Activated CD4-positive, alpha-beta T cell treated with anti-CD3 and anti-CD28 coated beads, Interleukin-2, amount 50 U/mL, for 16 hours (primary cell): ENCODE data around the gene CD58.
A peak's percentile ranks its signal among the peaks of the same experiment; 100 is the strongest.
"Not testable (repeated sequence)": the region's sequence is repeated elsewhere in the genome, so short reads cannot be mapped to it uniquely, and the experiment has no call there.

Source experiments
- DNase-seq: peaks from one replicate; pipeline ENCODE4 v3.0.0-alpha.2; 2020

The CD58 gene

GRCh38 chr1:116569776-116570357 lies 959 bp downstream of the CD58 start:
- peak; percentile 78 for DNase-seq

DNA sequence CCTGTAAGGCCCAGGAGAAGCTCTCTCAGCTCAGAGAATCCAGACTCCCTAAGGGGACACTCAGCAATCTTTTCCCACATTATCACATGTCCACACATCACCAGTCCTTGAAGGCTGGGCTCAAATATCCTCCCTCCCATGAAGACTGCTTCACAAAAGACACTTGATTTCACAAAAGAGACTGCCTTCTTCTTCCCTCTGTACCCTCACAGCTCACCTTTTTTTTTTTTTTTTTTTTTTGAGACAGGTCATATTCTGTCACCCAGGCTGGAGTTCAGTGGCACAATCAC lies 1.5 kb downstream of the CD58 start:
- DNase-seq: no peak

DNA sequence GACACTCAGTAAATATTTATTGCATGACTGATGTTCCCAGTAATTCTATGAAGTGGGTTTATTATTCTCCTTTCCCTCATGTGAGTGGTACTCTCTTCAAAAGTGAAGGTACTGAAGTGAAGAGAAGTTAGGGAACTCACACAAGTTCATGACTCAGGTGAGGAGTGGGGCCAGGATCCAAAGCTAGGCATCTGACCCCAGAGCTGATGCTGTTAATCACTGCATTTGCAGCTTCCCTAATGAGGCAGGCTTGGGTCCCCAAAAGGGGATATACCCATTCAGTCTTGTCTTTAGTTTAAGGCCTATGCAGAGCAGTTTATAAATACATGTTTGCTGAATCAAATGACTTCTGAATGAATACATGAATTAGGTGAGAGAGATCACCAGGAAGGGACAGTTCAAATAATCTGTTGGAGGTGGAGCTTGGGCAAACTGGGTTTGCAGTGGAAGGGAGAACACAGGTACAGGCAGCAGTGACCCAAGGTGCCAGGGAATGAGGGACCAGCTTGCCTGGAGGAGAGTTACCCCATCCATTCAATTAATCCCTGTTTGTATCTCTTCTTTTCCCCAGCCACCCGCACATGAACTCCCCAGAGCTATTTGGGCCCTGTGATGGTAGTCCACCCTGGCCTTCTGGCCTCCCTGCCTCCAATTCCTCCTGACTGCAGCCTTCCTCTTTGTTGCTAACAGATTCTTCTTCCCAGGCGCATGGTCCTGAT lies 2.0 kb downstream of the CD58 start:
- no peak for DNase-seq

GRCh38 chr1:116567790-116568661 lies 2.8 kb downstream of the CD58 start:
- DNase-seq: peak; percentile 65

DNA sequence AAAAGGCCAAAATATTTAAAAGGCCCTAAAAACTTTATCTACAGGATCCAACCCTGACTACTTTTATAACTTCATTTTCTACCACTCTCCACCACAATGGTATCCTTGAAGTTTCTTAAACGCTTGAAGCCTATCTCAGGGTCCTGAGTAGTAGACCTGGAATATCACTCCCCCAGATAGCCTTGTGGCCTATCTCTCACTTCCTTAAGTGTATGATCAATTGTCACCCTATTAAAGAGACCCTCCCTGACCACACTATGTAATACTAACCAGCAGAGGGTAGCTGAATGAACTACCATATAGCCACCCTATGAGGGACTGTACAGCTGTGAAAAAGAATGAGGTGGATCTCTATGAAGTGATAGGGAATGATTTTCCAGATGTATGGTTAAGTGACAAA lies 5.6 kb downstream of the CD58 start:
- no peak for DNase-seq

GRCh38 chr1:116564426-116564825 lies 6.4 kb downstream of the CD58 start:
- DNase-seq: no peak

- DNase-seq: not testable (repeated sequence)
Observed at GRCh38 chr1:116562465-116562864, 8.4 kb downstream of the CD58 start.

- DNase-seq: no peak
Observed at GRCh38 chr1:116561563-116561962, 9.3 kb downstream of the CD58 start.

DNA sequence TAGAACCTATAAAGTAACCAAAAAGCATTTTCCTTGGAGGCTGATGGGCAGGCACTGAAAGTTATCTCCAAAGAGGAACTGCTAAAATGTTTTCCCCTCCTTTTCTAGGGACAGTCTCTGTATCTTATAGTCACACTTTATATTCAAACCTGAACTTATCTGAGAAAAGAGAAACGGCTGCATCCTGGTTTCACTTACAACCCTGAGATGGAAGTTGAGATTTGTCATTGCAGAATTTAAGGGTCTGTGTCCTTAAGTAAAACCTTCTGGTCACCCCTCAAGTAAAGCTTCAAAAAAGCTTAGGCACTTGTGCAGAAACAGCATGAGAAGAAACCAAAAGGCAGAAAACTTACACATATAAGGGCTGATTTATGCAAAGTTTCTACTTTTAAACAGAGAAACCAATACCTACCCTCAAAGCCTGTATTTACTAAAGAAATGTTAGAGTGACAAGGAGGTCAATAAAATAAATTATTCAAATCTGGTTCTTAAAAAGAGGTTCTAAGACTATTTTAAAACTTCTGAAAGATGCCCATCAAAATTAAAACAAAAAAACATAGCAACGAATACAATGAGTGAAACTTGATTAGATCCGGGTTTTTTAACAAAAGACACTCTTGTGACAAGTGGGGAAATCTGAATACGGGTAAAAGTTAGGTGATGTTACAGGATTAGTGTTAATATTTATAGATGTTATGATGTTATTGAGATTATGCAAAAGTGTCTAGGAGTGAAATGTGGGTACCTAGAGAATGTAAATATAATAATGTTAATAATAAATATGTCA lies 9.9 kb downstream of the CD58 start:
- no peak for DNase-seq

DNA sequence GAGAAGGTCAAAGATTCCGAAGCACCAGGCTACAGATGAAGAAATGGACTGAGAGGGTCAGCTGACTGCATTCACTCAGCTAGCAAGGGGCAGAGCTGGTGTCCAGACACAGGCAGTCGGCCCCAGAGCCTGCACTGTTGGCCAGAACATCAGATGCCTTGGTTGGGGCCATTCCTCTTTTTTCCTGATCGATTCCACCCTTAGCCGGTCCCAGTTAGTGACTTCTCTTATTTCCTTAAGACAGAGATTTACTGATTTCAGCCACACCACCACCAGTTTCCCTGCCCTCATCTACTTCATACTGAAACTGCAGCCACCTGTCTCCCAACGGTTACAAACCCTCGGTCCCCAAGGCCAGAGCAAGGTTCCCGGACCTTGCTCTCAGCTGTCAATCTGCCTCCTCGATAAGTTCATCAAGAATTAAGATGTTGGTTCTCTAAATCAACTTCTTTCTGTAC lies 11.5 kb downstream of the CD58 start:
- peak; percentile 57 for DNase-seq

GRCh38 chr1:116558571-116558970 lies 12.3 kb downstream of the CD58 start:
- no peak for DNase-seq

- DNase-seq: no peak
Observed at GRCh38 chr1:116558140-116558549, 12.7 kb downstream of the CD58 start.

- DNase-seq: no peak
Observed at GRCh38 chr1:116557323-116557878, 13.4 kb downstream of the CD58 start.

GRCh38 chr1:116556289-116557006 lies 14.4 kb downstream of the CD58 start:
- peak; percentile 96 for DNase-seq

DNA sequence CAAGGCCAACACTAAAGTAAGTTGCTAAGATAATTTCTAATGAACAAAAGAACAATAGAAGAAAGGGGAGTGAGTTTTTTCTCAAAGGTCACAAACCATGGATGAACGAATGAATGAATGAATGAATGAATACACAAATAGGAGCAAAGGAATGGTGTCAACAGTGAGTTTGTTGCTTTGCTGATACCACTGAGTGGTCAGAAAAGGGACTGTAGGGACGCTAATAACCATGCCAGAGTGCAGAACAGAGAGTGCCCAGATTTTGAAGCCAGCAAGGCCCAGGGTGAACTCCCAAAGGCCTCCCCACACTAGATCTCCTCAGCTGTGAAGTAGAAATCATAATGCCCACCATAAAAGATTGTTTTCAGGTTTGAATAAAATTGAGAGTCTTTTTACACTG lies 15.9 kb downstream of the CD58 start:
- no peak for DNase-seq

DNA sequence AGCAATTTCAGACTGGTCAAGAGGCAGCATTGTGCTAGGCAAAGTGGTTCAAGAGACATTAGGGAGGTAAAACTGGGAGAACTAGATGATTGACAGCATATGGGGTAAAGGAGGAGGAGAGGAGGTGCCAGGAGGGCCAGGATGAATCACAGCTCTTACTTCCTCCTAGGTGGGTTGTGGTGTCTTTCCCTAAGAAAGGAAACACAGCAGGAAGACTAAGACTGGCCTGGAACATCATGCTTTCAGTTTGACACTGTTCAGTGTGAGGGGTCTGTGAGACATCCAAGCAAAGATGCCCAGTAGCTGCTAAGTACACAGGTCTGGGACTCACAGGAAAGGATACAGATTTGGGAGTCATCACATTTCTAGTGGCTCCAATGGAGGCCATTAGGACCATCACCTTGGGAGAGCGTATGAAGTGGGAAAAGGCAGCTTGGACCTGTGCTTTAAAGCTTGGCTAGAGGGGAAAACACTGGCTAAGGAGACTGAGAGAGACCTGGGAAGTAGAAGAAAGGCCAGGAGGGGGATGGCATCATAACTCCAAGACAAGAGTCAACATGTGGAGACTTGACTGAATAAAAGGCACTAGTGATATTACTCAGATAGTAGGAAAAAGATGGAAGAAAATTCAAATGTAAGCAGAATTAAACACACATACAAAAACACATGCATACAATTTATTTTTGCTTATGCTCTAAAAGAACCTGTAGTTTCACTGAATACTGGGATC lies 17.3 kb downstream of the CD58 start:
- no peak for DNase-seq

- no peak for DNase-seq
Observed at GRCh38 chr1:116546354-116546977, 24.4 kb downstream of the CD58 start.

DNA sequence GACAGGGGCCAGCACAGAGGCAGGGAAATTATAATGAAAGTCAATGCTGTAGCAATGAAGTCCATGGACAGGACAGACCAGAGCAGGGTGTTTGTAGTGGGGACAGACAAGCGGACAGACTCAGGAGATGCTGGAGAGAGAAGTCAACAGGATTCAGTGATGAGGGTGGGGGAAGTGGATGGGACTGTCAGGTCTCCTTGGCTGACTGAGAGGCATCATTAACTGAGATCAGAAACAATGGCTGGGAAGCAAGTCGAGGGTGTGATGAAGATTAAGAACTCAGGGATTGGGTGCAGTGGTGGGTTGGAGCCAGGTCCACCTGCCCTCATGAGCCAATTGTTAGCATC lies 25.5 kb downstream of the CD58 start:
- no peak for DNase-seq

DNA sequence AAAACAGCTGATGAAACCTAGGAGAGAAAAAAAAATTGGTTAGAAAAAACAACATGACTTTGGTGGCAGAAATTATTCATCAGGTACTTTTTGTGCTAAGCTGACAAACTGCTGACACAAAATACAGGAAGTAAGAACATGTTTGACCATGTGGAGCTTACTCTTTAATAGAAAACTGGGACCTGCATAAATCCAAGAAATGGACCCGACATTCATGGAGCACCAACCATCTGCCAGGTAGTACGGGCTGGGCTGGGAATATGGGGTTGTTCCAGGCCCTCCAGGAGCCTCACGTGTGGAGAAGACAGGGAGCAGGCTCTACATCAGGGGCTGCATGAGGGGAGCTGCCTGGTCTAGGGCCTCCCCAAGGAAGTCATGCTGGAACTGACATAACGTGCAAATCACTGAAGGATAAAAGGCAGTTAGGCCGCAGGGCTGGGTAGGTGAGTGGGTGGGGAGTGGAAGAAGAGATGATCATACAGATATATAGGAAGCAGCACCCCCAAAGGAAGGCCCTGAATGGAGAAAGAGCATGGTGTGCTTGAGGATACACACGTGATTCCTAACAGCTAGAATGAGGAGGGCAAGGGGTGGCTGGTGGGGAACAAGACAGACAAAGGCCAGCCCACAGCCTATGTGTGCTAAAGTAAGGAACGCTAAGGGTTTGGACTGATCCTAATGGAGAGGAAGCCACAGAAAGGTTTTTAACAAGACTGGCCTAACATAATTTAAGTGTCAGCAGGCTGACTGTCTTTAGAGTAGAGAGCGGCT lies 26.1 kb downstream of the CD58 start:
- DNase-seq: peak; percentile 63

- DNase-seq: no peak
Observed at GRCh38 chr1:116540088-116540487, 30.7 kb downstream of the CD58 start.
